GM18907 (cell line): ENCODE data around the gene MFNG.

Experiments used
- ATAC-seq: cut with Tn5 transposase; IDR thresholded peaks from one replicate; pipeline ENCODE4 v1.9.1; 2021; ENCODE audit warnings: mild to moderate bottlenecking, moderate library complexity; ENCODE audit not compliant: unreplicated experiment

MFNG gene

GRCh38 chr22:37514526-37515051 is 28.4 kb upstream of the MFNG start:
- no peak for ATAC-seq

GRCh38 chr22:37511395-37512104 is 25.4 kb upstream of the MFNG start:
- no peak for ATAC-seq

- ATAC-seq: no peak
Measured at GRCh38 chr22:37510091-37510490, 23.9 kb upstream of the MFNG start.

GRCh38 chr22:37509059-37509860 is 23.1 kb upstream of the MFNG start:
- no peak for ATAC-seq

GRCh38 chr22:37508431-37508992 is 22.3 kb upstream of the MFNG start:
- ATAC-seq: no peak

- ATAC-seq: no peak
Measured at GRCh38 chr22:37507731-37508130, 21.5 kb upstream of the MFNG start.

GRCh38 chr22:37505989-37506388 is 19.8 kb upstream of the MFNG start:
- ATAC-seq: no peak

GRCh38 chr22:37505565-37505964 is 19.4 kb upstream of the MFNG start:
- ATAC-seq: no peak

GRCh38 chr22:37504964-37505363 is 18.8 kb upstream of the MFNG start:
- no peak for ATAC-seq

GRCh38 chr22:37503850-37504249 is 17.7 kb upstream of the MFNG start:
- ATAC-seq: no peak

- no peak for ATAC-seq
Measured at GRCh38 chr22:37503183-37503683, 17.0 kb upstream of the MFNG start.

GRCh38 chr22:37502342-37503182 is 16.4 kb upstream of the MFNG start:
- ATAC-seq: no peak

- no peak for ATAC-seq
Measured at GRCh38 chr22:37501610-37502341, 15.6 kb upstream of the MFNG start.

GRCh38 chr22:37500745-37501609 is 14.8 kb upstream of the MFNG start:
- ATAC-seq: no peak

- ATAC-seq: no peak
Measured at GRCh38 chr22:37499789-37500540, 13.8 kb upstream of the MFNG start.

- no peak for ATAC-seq
Measured at GRCh38 chr22:37499027-37499707, 13.0 kb upstream of the MFNG start.

- ATAC-seq: no peak
Measured at GRCh38 chr22:37498289-37498909, 12.2 kb upstream of the MFNG start.
